WTC11 (cell line): ENCODE data around the gene SLC25A23.

Experiments
- ESRRA ChIP-seq: sonication (generic); formaldehyde crosslinking; IDR thresholded peaks from 2 replicates; pipeline ENCODE4 v1.8.1; 2022; ENCODE audit warnings: mild to moderate bottlenecking, missing genetic modification reagents, borderline replicate concordance
- FOXJ3 ChIP-seq: sonication (generic); formaldehyde crosslinking; IDR thresholded peaks from 2 replicates; pipeline ENCODE4 v1.9.0; 2021; ENCODE audit warnings: missing genetic modification reagents, mild to moderate bottlenecking, borderline replicate concordance
- IRF2 ChIP-seq: sonication (generic); formaldehyde crosslinking; IDR thresholded peaks from 2 replicates; pipeline ENCODE4 v1.8.0; 2022; ENCODE audit warnings: low read depth, missing genetic modification reagents, borderline replicate concordance
- OVOL2 ChIP-seq: fragments of 250-450 bp; sonication (Bioruptor Pico); IDR thresholded peaks from 2 replicates; pipeline ENCODE4 v1.9.0; 2021; ENCODE audit warnings: mild to moderate bottlenecking, borderline replicate concordance
- TP53 ChIP-seq: sonication (generic); formaldehyde crosslinking; IDR thresholded peaks from 2 replicates; pipeline ENCODE4 v1.8.1; 2023; ENCODE audit warnings: mild to moderate bottlenecking, missing genetic modification reagents
- TF ChIP-seq, protein P1 (sequence below): fragments of 200-600 bp; IDR thresholded peaks from 2 replicates; pipeline ENCODE4 v1.8.0; 2022; ENCODE audit warnings: antibody characterized with exemption
- TF ChIP-seq, protein P2 (sequence below): sonication (generic); formaldehyde crosslinking; IDR thresholded peaks from 2 replicates; pipeline ENCODE4 v1.8.0; 2022; ENCODE audit warnings: mild to moderate bottlenecking, missing genetic modification reagents
- TF ChIP-seq, protein P3 (sequence below): sonication (generic); formaldehyde crosslinking; IDR thresholded peaks from 2 replicates; pipeline ENCODE4 v1.8.0; 2022; ENCODE audit warnings: mild to moderate bottlenecking, missing genetic modification reagents
- TF ChIP-seq, protein P4 (sequence below): sonication (generic); formaldehyde crosslinking; IDR thresholded peaks from 2 replicates; pipeline ENCODE4 v1.8.1; 2022; ENCODE audit warnings: low read depth, missing genetic modification reagents, borderline replicate concordance
- TF ChIP-seq, protein P5 (sequence below): sonication (generic); formaldehyde crosslinking; IDR thresholded peaks from 2 replicates; pipeline ENCODE4 v1.8.1; 2023; ENCODE audit warnings: mild to moderate bottlenecking, missing genetic modification reagents
- TF ChIP-seq, protein P6 (sequence below): sonication (generic); formaldehyde crosslinking; IDR thresholded peaks from 2 replicates; pipeline ENCODE4 v1.8.1; 2022; ENCODE audit warnings: mild to moderate bottlenecking, moderate library complexity, missing genetic modification reagents
- TF ChIP-seq, protein P7 (sequence below): sonication (generic); formaldehyde crosslinking; IDR thresholded peaks from 2 replicates; pipeline ENCODE4 v1.8.1; 2022; ENCODE audit warnings: mild to moderate bottlenecking, missing genetic modification reagents, moderate library complexity, borderline replicate concordance

DNA sequence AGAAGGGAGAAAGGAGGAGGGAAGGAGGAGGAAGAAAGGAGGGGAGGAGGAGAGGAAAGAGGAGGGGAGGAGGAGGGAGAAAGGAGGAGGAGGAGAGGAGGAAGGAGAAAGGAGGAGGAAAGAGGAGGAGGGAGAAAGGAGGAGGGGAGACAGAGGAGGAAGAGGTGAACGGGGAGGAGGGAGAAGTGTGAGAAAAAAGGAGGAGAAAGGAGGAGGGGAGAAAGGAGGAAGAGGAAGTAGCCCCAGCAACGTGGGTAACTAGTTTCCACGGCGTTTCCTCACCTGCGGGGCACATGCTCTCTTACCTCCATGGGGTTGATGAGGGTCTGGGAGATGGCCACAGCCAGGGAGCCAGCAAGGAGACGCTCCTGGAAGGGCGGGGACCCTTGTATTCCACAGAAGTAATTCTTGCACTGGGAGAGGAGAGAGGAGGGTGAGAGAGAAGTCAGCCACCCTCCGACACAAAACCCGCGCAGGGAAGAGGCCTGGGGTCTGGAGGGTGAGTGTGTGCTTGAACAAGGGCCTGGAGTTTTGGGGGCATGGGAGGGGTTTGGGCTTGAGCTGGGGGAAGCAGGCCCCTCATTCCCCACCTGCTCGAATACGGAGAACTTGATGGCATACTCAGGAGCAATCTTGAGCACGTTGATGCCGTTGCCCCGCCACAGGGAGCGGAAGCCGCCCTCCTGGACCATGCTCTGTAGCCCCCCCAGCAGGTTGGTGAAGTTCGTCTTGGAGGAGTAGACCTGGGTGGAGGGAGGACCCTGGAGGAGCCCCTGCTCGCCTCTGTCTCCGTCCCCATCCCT is 30.0 kb downstream of the SLC25A23 start:
- TF ChIP-seq, protein P1, sequence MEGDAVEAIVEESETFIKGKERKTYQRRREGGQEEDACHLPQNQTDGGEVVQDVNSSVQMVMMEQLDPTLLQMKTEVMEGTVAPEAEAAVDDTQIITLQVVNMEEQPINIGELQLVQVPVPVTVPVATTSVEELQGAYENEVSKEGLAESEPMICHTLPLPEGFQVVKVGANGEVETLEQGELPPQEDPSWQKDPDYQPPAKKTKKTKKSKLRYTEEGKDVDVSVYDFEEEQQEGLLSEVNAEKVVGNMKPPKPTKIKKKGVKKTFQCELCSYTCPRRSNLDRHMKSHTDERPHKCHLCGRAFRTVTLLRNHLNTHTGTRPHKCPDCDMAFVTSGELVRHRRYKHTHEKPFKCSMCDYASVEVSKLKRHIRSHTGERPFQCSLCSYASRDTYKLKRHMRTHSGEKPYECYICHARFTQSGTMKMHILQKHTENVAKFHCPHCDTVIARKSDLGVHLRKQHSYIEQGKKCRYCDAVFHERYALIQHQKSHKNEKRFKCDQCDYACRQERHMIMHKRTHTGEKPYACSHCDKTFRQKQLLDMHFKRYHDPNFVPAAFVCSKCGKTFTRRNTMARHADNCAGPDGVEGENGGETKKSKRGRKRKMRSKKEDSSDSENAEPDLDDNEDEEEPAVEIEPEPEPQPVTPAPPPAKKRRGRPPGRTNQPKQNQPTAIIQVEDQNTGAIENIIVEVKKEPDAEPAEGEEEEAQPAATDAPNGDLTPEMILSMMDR: no peak
- no peak for TF ChIP-seq ESRRA
- TF ChIP-seq, protein P2, sequence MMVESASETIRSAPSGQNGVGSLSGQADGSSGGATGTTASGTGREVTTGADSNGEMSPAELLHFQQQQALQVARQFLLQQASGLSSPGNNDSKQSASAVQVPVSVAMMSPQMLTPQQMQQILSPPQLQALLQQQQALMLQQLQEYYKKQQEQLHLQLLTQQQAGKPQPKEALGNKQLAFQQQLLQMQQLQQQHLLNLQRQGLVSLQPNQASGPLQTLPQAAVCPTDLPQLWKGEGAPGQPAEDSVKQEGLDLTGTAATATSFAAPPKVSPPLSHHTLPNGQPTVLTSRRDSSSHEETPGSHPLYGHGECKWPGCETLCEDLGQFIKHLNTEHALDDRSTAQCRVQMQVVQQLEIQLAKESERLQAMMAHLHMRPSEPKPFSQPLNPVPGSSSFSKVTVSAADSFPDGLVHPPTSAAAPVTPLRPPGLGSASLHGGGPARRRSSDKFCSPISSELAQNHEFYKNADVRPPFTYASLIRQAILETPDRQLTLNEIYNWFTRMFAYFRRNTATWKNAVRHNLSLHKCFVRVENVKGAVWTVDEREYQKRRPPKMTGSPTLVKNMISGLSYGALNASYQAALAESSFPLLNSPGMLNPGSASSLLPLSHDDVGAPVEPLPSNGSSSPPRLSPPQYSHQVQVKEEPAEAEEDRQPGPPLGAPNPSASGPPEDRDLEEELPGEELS (CRISPR knock-in tag): no peak
- TF ChIP-seq, protein P3, sequence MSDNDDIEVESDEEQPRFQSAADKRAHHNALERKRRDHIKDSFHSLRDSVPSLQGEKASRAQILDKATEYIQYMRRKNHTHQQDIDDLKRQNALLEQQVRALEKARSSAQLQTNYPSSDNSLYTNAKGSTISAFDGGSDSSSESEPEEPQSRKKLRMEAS (CRISPR knock-in tag): no peak
- TF ChIP-seq TP53 (CRISPR knock-in tag): no peak
- no peak for TF ChIP-seq IRF2
- TF ChIP-seq, protein P4, sequence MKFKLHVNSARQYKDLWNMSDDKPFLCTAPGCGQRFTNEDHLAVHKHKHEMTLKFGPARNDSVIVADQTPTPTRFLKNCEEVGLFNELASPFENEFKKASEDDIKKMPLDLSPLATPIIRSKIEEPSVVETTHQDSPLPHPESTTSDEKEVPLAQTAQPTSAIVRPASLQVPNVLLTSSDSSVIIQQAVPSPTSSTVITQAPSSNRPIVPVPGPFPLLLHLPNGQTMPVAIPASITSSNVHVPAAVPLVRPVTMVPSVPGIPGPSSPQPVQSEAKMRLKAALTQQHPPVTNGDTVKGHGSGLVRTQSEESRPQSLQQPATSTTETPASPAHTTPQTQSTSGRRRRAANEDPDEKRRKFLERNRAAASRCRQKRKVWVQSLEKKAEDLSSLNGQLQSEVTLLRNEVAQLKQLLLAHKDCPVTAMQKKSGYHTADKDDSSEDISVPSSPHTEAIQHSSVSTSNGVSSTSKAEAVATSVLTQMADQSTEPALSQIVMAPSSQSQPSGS (CRISPR knock-in tag): no peak
- TF ChIP-seq, protein P5, sequence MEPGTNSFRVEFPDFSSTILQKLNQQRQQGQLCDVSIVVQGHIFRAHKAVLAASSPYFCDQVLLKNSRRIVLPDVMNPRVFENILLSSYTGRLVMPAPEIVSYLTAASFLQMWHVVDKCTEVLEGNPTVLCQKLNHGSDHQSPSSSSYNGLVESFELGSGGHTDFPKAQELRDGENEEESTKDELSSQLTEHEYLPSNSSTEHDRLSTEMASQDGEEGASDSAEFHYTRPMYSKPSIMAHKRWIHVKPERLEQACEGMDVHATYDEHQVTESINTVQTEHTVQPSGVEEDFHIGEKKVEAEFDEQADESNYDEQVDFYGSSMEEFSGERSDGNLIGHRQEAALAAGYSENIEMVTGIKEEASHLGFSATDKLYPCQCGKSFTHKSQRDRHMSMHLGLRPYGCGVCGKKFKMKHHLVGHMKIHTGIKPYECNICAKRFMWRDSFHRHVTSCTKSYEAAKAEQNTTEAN (CRISPR knock-in tag): no peak
- TF ChIP-seq, protein P6, sequence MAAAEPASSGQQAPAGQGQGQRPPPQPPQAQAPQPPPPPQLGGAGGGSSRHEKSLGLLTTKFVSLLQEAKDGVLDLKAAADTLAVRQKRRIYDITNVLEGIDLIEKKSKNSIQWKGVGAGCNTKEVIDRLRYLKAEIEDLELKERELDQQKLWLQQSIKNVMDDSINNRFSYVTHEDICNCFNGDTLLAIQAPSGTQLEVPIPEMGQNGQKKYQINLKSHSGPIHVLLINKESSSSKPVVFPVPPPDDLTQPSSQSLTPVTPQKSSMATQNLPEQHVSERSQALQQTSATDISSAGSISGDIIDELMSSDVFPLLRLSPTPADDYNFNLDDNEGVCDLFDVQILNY (CRISPR knock-in tag): no peak
- TF ChIP-seq, protein P7, sequence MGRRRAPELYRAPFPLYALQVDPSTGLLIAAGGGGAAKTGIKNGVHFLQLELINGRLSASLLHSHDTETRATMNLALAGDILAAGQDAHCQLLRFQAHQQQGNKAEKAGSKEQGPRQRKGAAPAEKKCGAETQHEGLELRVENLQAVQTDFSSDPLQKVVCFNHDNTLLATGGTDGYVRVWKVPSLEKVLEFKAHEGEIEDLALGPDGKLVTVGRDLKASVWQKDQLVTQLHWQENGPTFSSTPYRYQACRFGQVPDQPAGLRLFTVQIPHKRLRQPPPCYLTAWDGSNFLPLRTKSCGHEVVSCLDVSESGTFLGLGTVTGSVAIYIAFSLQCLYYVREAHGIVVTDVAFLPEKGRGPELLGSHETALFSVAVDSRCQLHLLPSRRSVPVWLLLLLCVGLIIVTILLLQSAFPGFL (CRISPR knock-in tag): no peak
- TF ChIP-seq FOXJ3 (CRISPR knock-in tag): no peak
- TF ChIP-seq OVOL2 (CRISPR knock-in tag): no peak
